NOMO-1 (cell line): ENCODE results near the gene PLET1.

Experiments
- DNase-seq, 2 experiments: peaks; one replicate each; lab custom pipeline; 2025; ENCODE audit not compliant: unreplicated experiment in 2 of 2; lab: John Stamatoyannopoulos, UW

Gene PLET1, protein sequence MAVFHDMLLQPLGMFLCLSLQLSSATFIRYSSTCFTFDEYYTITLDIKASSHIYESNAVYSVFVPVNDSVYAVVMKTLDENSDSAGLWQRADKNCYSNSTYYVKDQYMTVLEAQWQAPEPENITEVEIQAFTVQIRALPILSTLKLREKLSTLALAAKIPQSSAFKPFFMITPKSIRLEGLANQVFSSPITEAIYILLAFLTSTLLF

DNA sequence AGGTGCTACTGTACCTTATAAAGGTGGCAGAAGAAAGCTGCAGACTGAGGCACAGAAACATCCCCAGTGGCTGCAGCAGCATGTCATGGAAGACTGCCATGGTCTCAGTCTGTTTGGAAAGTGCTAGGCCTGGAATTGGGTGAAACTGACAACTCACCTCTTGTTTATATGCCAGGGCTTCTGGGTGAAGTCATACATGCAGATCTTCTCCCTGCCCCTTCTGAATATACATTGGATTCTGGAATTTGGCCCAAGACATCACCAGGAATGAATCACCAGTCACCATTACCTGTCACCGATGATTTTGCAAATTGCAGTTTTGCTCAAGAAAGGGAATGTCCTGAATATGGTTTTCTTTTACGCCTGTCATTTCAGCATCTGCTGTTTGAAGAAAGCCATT lies at the start of gene PLET1:
Gene PLET1 (minus strand): TSS at position 371 of the 400 bp plus-strand sequence. CDS start 271 bp downstream, at position 100.
- DNase-seq: no peak

DNA sequence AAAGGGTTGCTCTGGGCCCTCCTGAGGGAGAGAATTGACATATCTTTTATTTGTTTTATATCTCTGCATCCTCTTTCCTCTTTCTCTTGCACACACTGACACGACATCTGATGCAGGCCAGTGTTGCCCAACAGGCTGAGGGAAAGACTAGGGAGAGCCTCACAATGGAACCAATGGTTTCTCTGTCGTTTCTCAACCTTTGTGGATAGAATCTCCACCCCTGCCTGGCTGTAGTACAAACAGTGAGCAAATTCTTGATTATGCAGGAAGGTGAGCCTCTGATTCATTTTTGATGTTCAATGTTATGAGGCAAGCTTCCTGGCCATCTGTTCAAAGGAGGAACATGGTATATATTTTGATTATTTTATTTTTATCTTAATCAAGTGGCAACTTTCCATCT lies 49.8 kb upstream of the PLET1 start:
- peak; percentile 85 to 93 for DNase-seq

DNA sequence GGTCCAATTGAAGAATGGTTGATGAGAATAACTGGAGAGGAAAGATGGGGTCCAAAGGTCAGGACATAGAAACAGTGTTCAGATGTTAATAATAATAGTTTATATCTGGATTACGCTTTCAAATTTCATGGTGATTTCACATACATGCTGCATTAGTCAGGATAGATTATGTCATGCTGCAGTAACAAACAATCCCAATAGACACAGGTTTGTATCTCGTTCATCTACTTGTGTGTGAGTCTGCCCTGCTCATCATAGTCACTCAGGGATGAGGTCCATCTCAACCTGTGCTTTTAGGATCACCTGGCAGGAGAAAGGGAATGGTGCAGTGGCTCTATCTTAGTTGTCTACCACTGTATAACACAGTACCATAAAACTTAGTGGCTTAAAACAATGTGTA lies 48.0 kb upstream of the PLET1 start:
- DNase-seq: no peak

DNA sequence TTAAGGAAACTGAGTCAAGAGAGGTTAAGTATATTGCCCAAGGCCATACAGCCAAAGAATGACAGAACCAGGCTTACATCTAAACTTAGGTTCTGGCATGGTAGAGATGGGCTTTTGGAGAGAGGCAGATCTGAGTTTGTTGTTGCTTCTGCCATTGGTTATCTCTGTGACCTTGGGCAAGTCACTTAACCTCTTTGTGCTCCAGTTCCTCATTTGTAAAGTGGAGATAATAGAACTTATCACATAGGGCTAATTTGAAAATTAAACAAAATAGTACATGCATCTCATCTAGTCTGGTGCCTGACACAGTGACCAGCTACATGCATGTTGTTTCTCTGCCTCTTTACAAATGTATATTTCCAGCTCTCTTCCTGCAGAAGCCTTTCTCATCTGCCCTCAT lies 47.0 kb upstream of the PLET1 start:
- no peak for DNase-seq

DNA sequence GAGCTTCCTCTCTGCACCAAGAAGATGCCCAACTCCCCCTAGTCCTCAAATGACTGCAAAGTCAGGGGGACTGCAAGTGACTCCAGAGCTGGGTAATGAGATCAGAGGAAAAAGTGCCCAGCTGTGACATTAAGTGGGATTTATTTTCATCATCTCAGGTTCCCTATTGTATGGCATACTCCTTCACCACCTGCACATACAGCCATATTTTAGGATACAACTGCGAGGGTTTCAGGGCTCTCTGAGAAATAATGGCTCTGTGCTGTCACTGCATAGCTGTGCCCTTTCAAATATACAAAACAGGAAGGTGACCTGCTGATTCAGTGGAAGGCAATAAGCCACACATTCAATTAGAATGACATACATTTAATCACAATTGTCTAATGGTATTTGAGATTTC lies 45.6 kb upstream of the PLET1 start:
- DNase-seq: no peak

DNA sequence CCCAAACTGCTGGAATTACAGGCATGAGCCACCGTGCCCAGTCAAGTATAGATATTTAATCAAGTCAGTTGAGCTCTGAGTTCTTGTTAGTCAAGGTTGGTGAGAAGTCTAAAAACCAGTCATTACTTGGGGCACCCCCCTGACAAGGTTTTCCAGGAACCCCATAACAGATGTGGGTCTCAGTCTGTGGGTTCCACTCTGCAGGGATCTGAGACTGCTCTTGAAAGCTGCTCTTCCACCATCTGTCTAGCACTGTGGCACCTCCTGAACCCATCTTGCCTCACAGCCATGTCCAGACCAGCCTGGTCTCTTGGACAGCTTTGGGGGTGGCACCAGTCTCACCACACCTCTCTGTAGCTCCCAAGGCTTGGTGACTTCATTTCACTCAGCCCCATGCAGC lies 44.3 kb upstream of the PLET1 start:
- DNase-seq: no peak

DNA sequence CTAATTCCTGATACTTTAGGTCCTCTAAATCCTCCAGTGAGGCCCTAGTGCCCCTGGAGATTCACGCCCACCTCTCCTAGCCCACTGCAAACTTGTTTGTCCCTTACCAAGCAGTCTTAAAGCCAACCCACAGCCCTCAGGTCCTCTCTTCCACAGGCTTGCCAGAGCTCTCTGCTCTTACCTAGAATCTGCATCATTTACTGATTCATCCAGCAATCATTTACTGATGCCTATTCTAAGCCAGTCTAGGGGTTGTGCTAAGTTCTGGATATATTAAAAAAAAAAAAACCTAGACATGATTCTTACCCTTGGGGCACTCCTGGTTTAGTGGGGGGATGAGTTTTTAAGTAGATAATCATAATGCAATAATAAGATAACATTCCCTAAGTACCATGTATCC lies 43.0 kb upstream of the PLET1 start:
- no peak for DNase-seq

DNA sequence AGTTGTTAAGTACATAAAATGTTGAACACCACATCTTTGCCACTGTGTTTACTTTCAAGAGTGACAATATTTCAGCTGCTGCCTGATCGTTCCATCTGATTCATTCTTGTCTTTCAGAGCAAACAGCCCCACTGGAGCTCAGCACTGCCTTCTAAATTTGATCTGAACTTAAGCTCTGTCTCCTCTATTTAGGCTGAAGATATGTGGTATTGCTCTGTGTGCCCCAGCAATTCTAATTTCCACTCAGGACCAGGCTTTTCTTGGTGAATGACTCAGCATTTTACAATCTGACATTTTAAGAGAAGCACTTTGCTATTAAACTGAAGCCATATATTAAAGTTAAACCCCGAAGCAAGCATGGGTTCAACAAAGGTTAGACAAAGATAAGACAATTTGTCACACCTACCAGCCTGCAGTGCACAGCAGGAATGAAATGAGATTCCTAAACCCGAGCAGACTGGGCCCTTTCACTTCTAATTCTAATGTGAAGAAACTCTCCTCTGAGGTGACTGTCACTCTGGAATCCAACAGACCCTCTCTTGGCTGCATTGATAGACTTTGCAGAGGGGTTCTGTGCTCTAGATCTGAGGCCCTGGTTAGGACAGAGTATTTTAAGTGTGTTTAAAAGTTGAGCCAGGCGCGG lies 41.7 kb upstream of the PLET1 start:
- DNase-seq: peak in 1 of 2 experiments; percentile 14

DNA sequence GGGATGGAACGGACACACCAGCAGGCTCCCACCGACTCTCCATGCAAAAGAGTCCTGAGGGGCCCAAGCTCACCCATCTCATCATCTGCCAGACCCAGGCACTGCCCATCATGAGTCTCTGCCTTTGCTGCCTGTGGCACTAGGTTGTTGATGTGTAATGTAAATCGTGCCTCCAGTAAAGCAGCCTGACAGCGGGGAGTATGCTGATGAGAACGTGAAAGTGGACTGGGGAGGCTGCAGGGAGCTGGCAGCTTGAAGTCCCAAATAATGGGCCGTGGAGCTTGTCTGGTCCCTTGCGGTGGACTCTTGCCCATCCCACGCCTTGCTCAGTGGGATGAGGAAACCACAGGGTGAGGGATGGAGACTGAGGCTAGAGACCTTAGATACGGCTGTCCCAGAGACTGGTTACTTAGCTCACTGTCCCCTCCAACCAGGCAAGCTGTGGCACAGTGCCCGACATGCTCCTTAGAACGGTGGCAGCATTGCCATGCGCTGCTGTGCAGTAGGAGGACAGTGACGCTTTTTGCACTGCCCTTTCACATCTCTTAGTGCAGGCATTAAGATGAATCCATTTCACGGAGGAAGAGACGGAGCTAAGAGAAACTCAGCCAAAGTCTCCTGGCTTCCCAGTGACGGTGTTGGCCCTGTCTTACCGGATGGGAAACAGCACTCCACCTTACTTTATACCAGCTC lies 39.6 kb upstream of the PLET1 start:
- DNase-seq: no peak

DNA sequence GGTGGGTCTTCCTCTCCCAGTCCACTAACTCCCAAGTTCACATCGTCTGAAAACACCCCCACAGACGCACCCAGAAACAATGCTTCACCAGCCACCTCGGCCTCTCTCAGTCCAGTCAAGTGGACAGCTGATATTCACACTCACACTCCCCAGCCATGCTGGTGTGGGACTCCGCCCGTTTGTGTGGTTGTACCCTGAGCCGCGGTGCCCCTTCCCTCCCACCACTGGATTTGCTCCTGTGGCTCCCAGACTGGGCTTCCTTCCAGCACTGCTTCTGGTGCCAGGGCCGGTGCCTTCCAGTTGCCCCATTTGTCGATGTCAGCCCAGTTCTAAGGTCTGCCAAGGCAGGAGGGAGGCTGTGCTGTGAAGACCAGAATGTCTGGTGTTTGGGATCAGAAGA lies 37.9 kb upstream of the PLET1 start:
- no peak for DNase-seq

DNA sequence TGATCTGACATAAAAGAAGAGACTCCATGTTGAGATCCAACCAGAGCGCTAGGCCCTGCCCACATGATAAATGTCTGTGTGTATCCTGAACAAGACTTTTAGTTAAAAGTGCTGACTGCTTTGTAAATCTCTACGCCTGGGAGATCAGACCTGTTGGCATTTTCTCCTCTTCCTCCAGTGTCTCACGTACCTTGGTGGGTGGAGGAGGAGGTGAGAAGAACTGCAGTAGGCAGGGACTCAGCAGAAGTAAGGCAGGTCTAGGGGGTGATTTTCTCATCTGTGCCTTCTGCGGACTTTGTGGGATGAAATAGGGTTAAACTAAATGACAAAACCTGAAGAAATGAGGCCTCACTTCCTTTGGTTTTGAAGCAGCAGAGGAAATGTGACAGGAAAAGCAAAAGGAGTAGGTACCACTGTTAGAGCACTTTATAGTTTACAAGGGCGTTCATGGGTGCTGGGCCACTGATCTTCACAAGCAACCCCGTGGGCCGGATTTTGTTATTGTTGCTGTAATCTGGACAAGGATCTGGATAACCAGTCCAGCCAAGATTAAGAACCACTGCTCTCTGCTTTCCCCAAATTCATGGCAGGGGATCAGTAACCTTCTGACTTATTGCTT lies 36.7 kb upstream of the PLET1 start:
- no peak for DNase-seq

DNA sequence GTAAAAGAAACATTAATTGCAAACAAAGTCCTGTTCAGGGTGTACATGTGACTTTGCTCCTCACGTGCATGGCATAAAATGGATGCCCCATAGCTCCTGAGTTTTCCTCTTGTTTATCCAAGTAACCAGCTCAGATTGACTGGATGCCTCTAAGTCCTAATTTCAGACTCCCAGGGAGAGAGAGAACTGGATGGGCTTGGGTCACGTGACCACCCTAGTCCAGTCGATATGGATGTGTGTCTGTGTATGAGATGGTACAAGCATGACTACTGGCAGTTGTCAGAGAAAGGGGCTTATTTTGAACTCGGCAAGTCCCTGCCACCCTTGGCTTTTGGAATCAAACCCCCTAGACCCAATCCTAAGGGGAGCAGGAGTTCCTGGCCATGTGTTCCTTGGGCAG lies 35.4 kb upstream of the PLET1 start:
- no peak for DNase-seq

DNA sequence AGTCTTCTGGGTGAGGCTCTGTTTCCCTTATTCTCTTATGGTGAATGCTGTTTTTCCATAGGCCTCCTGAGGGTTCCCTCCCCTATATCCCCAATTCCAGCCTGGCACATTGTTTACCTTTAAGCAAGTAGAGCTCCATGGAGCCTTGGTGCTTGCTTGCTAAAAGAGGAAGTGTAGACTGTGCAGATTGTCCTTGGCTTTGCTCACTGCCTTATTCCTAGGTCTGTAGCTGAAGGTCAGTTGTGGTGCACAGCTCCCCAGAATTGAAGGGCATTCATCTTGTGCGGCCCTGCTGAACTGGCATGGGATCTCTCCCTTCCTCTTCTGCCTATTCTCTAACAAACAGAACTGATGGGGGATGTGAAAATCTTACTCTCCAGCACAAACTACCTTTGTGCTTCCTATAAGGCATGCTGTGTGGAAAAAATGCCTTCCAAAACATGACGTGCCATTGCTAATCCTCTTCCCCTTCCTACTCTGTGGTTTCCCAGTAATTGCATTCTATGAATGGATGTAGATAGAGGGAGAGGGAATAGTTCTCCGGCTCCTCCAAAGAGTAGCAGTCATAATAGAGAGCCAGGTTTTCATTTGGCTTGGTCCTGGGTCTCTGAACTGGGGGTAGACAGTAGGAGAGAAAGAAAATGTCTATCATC lies 34.2 kb upstream of the PLET1 start:
- DNase-seq: peak; percentile 39 to 75

DNA sequence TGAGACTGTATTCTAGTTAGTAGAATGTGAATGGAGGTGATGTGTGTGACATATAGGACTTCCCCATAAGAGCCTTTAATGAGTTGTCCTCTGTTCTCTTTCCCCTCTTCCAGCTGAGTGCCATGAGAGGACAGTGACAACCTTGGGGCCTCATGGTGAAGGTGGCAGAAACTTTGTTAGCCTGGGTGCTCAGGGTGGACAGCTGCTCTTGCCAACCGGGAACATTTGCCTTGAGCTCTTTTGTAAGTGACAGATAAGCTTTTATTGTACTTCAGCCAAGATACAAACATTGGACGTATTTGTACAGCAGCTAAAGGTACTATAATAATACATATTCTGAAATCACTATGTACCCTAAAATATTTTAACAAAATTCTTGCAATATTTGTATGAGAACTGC lies 33.0 kb upstream of the PLET1 start:
- no peak for DNase-seq

DNA sequence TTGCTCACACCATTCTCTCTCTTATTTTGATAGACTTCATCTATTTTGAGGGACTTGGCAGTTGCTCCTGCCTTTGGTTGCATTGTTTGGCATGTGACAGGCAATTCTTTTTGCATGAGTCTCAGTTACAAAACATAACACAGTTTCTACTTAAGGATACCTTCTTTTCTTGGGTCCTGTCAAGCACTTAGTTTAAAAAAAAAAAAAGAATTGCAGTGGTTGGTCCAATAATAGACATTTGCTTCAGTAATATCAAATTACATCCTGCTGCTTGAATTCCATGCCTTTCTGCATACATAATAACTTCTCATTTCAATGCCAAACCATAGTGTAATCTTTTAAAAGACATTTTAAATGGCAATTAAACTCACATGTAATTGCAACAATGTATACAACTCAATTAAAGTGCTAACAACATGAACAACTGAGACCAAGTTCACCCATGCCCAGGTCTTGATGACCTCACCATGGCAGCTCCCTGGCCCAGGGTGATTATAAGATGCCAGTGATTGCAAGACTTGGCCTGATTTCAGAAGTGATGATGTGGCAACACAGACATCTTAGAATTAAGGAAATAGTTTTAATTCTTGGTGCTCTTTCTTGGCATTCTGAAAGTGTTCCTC lies 32.2 kb upstream of the PLET1 start:
- DNase-seq: peak; percentile 33 to 41

DNA sequence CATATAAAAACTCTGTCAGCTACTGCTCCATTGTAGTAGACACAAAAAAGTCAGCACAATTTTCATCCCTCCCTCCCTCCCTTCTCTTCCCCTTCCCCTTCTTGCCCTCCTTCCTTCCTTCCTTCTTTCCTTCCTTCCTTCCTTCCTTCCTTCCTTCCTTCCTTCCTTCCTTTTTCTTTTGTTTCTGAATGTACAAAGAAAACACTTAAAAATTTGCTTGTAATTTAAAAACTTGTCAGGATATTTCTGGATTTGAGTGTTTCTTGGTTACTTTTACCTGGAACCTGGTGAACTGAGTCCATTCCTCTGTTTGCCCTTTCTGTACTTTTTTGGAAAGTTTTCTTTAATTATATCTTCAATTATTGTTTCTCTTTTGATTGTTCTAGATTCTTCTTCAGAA lies 31.5 kb upstream of the PLET1 start:
- no peak for DNase-seq

DNA sequence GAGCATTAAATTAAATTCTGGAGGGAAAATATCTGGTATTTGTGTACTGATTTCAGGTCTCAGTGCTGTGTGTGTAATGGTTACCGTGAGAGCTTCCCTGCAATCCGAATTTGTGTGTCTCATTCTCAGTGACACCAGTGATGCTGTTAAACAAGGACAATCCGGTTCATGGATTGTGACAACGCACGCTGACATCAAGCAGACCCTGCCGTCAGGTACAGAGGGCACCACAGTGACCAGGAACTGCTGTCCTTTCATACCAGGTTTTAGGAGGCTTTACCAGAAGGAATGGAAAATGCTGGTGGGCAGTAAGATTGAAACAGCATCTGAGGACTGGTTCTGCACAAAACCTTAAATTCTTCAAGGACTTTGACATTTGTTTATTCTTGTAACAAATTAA lies 30.5 kb upstream of the PLET1 start:
- no peak for DNase-seq

DNA sequence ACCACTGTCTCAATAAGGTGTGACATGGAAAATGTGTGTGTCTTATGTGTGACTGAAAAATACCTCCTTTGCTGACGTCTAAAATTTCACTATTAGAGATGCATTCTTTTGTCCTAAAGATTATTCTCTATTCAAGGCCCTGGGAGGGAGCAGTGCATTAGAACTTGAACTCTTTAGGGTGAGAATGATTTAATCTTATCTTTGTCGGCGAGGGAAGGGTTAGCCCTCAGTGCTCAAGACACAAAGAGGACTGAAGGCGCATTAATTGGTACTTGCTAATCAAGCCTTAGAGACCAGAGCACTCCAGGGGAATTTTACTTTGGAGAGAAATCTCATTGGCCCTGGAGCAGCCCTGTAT lies 29.8 kb upstream of the PLET1 start:
- DNase-seq: no peak

DNA sequence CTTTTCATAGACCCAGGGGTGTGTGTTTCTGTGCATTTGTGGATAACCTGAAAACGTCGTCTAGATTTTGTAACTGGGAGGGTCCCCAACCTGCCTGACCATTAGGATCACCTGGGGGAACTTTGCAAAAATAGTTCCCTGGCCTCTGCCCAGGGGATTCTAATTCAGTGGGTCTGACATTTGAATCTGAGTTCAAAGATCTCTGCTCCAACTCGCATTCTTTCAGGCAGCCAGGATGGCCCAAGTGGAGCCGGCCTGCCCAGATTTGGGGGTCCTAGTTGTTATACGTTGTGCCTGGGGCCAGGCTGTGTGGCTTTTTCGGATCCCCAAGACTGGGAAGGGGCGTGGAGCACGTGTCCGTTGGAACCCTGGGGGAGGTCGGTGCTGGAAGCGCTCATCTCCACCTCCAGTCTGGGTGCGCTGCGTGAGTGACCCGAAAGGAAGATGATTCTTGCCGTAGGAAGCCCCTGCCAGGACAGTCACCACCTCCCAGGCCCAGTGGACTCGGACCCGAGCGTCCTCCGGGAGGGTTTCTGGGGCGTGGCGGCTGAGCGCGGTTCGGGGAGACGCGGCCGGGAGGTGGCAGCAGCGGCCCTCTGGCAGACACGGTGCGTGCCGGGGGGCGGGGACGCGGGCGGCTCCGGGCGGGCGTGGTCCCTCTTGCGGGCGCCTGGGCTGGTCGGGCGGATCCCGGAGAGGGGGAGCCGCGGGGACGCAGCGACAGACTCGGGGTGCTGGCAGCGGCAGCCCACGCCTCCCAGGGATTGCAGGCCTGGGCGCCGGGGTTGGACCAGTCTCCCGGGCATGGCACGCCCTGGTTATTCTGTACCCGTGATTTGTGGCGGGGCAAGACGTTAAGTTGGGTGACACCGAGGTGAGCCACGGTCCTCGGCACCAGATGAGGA lies 29.2 kb upstream of the PLET1 start:
- DNase-seq: peak; percentile 67 to 76

DNA sequence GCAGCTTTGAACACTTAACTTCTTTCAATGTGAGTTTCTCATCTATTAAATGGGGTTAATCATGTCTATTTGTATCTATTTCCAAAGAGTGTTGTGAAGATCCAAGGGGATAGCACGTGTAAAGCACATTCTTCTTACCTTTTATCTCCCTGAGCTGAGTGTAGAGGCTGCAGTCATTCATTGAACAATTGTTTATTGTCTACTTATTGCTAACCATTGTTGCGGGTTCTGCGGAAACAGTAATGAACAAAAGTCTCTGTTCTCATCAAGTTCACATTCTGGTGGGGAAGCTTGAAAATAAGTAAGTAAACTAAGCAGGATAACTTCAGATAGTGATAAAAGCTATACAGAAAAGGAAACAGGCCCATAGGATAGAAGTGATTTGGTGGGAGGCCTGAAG lies 27.4 kb upstream of the PLET1 start:
- DNase-seq: no peak
